NOMO-1 treated with DMSO at 0.1 percent for 48 hours (cell line): ENCODE measurements around the gene SUV39H1.
"Not testable (repeated sequence)": the region's sequence is repeated elsewhere in the genome, so short reads cannot be mapped to it uniquely, and the experiment has no call there.

Experiments used
- DNase-seq: peaks from one replicate; lab custom pipeline; 2025; ENCODE audit not compliant: unreplicated experiment; lab: John Stamatoyannopoulos, UW

Gene SUV39H1

GRCh38 chrX:48684134-48684533, 12.4 kb upstream of the SUV39H1 start:
- no peak for DNase-seq

- DNase-seq = no peak
Measured at GRCh38 chrX:48685416-48685815, 11.1 kb upstream of the SUV39H1 start.

DNA sequence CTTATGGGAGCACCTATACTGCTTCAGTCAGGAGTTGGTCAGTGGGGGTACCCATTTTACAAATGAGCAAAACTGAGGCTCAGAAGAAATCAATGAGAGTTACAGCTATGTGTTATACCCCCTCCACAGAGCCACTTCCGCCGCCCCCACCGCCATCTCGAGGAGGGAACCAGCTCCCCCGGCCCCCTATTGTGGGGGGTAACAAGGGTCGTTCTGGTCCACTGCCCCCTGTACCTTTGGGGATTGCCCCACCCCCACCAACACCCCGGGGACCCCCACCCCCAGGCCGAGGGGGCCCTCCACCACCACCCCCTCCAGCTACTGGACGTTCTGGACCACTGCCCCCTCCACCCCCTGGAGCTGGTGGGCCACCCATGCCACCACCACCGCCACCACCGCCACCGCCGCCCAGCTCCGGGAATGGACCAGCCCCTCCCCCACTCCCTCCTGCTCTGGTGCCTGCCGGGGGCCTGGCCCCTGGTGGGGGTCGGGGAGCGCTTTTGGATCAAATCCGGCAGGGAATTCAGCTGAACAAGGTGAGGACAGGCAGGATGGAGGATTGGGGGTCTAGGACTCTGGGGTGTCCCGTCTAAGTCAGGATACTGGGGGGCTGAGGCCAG, 7.9 kb upstream of the SUV39H1 start:
- no peak for DNase-seq

GRCh38 chrX:48689208-48689920, 7.2 kb upstream of the SUV39H1 start:
- no peak for DNase-seq

DNA sequence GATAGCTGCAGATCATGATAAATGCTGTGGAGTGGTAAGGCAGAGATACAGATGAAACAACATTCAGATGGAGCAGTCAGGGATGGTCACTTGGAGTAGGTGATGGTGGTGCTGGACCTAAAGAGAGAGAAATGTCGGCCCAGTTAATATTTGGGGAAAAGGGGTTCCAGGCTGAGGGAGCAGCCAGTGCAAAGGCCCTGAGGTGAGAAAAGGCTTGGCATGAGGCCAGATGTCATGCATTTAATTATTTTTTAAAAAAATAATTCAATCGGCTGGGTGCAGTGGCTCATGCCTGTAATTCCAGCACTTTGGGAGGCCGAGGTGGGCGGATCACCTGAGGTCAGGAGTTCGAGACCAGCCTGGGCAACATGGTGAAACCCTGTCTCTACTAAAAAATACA, 4.8 kb upstream of the SUV39H1 start:
- DNase-seq = not testable (repeated sequence)

DNA sequence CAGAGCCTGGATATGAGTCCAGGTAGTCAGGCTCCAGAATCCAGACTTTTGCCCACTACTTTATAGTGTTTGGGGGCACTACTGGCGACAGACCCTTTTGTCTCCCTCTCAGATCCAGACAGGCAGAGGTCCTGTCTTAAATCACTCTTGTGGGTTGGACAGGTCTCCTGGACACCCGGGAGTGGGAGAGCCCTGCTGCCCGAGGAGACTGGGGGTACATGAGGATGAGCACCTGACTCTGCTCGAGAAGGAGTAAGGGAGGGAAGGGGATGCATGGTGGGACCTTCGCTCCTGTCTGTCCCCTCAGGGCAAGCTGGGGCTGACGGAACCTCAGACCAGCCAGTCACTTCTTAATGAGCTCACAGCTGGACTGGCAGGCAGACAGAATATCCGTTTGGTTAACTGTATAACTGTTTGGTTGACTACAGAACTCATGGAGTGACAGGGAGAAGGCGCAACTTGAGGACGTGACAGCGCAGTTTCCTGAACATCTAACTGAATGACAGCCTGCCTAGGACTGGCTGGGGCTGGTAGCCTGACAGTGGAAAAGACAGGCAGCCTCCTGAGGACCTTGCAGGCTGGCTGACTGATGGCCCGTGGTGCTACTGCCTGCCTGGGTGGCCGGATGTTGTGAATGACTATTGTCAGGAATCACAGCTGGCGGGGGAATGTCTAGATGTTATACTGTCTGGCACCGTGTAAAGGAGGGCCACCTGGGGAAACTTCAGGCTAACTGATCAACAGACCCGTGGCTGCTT, 1.6 kb upstream of the SUV39H1 start:
- no peak for DNase-seq

DNA sequence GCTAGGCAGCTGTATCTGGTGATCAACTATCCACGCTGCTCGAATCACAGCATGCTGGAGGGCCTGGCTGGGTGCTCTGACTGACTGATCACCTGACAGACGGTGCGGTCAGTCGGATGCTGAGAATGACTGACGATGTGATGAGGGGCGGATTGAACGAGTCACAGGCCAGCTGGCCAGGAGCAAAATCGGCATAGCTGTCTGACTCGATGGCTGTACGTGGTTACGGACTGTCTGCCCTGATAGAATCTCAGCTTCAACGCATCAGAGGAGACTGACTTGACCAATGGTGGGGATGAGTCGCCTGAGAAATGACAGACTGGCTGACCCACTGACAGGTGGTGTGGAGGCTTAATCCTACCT, 1.0 kb upstream of the SUV39H1 start:
- DNase-seq = no peak

DNA sequence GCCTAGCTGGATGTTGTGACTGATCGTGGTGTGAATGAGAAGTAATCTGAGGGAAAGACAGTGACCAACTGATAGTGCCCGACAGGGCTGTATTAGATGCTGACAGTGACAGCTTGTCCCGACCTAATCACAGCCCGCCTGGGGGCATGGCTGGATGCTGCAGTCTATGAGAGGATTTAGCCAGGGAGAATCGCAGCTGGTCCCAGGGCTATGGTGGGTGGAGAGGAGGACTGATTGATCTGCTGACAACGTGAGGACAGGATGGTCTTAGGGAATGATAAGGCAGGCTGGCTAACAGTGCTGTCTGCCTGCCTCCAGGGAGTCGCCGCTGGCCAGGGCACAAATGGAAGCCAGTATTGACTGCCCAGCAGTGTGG, 621 bp upstream of the SUV39H1 start:
- DNase-seq = no peak

GRCh38 chrX:48696909-48697727, 584 bp downstream of the SUV39H1 start:
- peak; percentile 47 for DNase-seq

GRCh38 chrX:48698306-48698705, 1.8 kb downstream of the SUV39H1 start:
- DNase-seq = no peak

- no peak for DNase-seq
Measured at GRCh38 chrX:48700246-48700645, 3.7 kb downstream of the SUV39H1 start.

GRCh38 chrX:48700951-48701653, 4.6 kb downstream of the SUV39H1 start:
- no peak for DNase-seq

DNA sequence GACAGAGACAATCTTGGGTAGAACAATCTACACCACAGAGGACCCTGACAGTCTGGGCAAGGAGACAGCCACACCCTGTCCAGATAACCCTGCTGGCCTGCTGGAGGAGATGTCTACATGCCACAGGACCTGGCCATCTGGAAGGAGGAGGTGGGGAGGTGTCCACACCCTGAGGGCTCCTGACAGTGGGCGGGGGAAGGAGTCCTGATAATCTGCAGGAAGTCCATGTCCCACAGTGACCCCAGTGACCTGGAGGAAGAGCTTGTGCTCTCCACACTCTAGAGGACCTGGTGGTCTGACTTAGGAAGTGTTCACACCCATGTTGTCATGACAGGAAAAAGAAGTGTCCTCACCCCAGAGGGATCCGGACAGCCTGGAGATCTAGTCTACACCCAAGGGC, 5.5 kb downstream of the SUV39H1 start:
- DNase-seq = no peak

DNA sequence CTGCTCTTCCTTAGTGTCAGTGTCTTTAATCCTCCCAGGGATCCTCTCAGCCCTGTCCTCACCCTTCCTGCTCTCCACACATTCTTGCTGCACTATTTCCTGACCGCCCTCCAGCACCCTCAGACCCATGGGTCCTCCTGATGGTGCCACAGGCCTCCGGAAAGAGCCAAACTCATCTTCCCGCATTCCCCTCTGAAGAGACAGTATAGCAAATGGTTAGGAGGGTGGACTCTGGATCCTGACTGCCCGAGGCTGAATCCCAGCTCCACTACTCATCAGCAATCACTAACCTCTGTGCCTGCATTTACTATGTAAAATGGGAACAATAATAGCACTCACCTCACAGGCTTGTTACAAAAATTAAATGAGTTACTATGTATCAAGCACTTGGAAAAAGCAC, 6.2 kb downstream of the SUV39H1 start:
- no peak for DNase-seq

DNA sequence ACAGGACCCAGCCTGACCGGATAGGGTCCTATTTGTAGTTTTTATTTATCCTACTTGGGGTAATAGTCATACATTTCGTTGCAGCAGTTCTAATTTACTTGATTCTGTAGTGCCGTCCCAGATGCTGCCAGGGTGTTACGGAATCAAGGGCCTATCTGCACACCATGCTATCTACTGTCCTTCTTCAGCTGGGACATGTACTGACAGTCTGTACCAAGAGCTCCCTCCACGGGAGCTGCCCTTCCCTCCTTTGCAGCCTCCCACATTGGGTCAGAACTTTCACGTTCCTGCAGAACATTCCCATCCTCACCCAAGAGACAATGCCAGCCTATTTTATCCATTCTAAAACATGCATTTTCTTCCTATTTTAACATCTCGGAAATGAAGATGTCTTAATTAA, 6.7 kb downstream of the SUV39H1 start:
- no peak for DNase-seq

DNA sequence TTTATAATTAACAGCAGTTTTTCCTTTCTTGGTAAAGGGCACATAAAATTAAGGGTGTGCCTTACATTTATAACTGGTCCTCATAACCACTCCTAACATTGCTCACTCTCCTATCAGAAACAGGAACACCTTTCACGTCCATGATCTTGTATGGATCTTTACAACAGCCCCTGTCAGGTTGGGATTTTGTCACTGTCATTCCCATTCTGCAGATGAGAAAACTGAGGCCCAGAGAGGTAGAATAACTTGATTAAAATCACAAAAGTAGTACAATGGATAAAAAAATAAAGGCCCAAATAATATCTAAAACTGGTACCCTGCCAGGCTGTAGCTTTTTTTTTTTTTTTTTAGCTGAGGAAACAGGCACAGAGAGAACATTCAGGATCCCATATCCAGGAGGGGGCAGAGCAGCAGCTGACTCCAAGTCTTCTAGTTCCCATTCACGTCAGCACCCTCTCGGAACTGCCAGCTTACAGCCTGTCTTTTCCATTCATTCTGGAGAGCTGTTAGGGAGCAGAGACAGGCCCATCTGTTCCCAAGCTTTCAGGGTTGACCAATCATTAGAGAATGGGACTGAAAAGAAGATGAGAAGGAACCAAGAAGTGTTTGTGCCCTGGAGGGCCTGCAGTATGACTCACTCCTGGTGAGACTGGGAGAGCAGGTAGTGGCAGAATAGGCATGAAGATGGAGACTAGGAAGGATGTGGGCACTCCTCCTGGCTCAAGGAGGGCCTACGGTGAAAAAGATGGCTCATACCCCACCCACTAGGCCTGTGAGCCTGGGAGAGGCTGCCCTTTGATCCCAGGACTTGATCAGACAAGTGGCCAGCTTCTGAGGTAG, 7.3 kb downstream of the SUV39H1 start:
- DNase-seq = no peak

DNA sequence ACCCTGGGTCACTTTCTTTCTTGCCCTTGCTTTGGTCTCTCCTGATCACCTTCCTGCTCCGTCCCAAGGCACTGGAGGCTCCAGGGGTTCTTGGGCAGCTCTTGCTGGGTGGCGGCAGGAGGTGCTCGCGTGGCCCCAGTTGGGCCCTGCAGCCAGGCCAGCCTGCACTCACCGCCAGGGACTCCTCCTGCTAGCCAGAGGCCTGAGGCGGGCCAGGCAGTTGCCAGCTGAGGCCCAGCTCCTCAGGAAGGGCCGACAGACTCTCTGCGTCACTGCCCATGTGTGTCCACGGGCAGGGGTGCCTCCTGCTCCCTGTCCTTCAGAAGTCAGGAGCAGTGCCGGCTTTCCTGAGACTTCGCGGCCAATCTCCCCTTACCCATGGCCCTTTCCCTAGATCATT, 9.3 kb downstream of the SUV39H1 start:
- DNase-seq = no peak

- DNase-seq = no peak
Measured at GRCh38 chrX:48709522-48710112, 13.1 kb downstream of the SUV39H1 start.

DNA sequence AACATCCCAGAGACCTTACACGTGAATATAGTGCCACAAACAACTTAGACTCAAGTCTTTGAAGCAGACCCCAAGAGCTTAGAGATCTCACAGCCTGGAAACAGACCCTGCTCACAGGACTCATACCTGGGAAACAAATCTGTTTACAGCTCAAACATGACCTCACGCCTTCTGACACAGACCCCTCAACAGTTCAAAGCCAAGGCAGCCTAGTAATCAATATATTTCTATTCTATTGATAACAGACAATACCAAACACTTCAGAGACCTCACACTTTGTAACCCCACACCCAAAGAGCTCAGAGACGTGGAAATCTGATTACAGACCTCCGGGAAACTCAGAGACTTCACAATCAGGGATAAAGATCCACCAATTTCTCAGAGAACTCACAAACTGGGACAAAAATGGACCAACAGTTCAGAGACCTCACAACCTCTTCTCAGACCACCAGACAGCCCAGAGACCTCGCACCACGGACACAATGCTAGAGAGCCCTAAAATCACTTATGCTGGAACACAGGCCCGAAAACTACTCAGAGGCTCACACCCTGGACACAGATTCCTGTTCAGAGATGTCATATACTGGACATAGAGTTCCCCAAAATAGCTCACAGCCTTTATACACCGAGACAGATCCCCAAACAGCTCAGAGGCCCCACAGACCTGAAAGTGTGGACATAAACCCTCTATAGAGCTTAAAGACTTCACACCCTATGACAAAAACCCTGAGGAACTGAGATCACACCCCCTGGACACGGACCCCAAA, 14.8 kb downstream of the SUV39H1 start:
- DNase-seq = no peak
